22Rv1 (cell line): ENCODE measurements around the gene MAN1B1.

Experiments used
- H3K27ac ChIP-seq: fragments of 450-650 bp; 2 replicates; pipeline ENCODE4 v1.5.1; 2017
- ZFX ChIP-seq: fragments of 450-650 bp; IDR thresholded peaks from 2 replicates; pipeline ENCODE4 v1.6.1; 2017; ENCODE audit warnings: antibody characterized with exemption, borderline replicate concordance
- TF ChIP-seq, protein P1 (sequence below): fragments of 450-650 bp; IDR thresholded peaks from 2 replicates; pipeline ENCODE4 v1.5.1; 2017; ENCODE audit warnings: mild to moderate bottlenecking

Gene MAN1B1

GRCh38 chr9:137084526-137084925 lies 2.3 kb upstream of the MAN1B1 start:
- peak overlapping the region; percentile 99 for H3K27ac ChIP-seq
- TF ChIP-seq ZFX: no peak
- TF ChIP-seq, protein P1, sequence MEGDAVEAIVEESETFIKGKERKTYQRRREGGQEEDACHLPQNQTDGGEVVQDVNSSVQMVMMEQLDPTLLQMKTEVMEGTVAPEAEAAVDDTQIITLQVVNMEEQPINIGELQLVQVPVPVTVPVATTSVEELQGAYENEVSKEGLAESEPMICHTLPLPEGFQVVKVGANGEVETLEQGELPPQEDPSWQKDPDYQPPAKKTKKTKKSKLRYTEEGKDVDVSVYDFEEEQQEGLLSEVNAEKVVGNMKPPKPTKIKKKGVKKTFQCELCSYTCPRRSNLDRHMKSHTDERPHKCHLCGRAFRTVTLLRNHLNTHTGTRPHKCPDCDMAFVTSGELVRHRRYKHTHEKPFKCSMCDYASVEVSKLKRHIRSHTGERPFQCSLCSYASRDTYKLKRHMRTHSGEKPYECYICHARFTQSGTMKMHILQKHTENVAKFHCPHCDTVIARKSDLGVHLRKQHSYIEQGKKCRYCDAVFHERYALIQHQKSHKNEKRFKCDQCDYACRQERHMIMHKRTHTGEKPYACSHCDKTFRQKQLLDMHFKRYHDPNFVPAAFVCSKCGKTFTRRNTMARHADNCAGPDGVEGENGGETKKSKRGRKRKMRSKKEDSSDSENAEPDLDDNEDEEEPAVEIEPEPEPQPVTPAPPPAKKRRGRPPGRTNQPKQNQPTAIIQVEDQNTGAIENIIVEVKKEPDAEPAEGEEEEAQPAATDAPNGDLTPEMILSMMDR: no peak

DNA sequence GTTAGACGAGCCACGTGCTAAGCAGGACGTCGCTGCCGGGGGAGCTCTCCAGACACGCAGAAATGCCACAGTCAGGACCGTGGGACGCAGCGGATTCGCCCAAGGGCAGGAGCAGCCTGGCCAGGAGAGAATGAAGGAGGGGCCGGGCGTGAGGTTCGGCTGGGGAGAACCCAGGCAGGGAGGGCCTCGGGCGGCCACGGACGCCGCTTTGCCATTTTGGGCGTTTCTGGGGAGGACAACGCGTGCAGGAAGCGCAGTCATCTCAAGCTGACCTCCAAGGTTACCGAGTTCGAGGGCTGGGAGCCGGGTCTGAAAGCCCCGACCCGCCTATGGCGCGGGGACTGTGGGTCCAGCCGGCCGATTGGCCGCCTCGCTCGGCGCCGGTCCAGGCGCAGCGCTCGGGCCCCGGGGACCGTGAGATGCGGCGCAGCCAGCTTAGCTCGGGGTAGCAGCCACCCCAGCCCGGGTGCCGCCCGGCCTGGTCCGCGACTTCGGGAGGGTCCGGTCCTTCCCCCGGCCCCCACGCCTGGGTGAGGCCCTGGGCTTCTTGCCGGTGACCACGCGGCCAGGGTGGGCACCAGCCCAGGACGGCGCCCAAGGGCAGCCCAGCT lies 760 bp upstream of the MAN1B1 start:
- peak overlapping the region; percentile 99 for H3K27ac ChIP-seq
- TF ChIP-seq, protein P1: no peak
- TF ChIP-seq ZFX: no peak

DNA sequence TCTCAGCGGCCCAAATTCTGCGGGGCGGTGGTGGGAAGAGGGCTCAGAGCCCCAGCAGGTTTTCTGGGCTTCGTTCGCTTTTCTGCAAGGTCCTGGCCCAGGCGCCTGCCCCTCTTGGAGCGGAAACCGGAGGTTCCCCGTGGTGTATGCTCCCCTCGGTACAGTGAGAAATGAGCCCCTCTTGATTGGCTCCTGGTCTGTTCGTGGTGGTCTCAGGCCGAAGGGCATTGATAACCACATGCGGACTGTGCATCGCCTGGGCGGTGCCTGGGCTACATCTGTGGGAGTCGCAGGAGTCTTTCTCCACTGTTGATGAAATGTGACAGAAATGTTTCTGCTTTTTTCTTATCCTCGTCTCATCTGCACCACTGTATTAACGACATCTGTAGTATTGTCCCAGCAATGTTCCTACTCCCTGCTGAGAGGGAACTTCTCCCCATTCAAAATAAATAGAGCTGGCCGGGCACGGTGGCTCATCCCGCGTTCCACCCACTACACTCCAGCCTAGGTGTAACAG lies 682 bp downstream of the MAN1B1 start:
- TF ChIP-seq ZFX: no peak
- TF ChIP-seq, protein P1: no peak
- H3K27ac ChIP-seq: peak overlapping the region; percentile 99

- TF ChIP-seq ZFX: no peak
- TF ChIP-seq, protein P1: no peak
- H3K27ac ChIP-seq: peak overlapping the region; percentile 99
Observed at GRCh38 chr9:137088121-137088520, 1.3 kb downstream of the MAN1B1 start.

DNA sequence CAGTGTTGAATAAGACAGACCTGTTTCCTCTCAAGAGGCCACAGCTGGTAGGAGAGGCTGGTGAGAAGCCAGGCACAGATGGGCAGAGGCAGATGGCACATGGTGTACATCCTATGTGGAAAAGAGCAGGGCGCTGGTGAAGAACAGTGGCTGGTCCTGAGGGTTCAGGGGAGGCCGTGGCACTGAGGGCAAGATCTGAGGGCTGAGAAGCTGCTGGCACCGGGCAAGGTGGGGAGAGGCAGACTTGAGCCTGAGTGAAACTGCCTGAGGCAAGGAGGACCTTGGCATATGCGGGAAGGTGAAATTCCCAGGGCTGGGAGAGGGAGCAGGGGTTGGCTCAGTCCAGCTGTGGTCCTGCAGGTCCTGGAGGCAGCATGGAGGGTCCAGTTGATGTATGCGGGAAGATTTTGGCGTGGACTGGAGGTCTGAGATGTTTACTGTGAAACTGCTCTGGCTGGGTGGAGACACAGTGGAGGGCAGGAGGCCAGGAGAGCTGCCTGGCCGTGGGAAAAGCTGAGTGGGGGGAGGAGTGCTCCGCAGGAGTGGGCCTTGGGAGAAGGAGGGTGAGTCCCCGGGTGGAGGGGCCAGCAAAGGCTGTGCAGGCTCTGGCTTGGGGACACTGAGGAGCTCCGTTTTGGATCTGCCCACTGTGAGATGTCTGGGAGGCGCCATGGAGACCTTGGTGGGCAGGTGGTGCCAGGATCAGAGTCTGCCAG lies 2.6 kb downstream of the MAN1B1 start:
- TF ChIP-seq, protein P1: no peak
- TF ChIP-seq ZFX: no peak
- peak overlapping the region; percentile 99 for H3K27ac ChIP-seq

- no peak overlapping the region for H3K27ac ChIP-seq
- no peak for TF ChIP-seq ZFX
- TF ChIP-seq, protein P1: peak; percentile 16; the same call in 1 of the 2 replicates
Observed at GRCh38 chr9:137095664-137096517, 9.1 kb downstream of the MAN1B1 start.
